Lung (tissue), 12 donors: ENCODE data around the gene GCNT1. TPM values are rescaled to one million over a fixed set of nuclear protein-coding genes. Genes with fewer than 3 reads are reported as not detected.
"Not testable (repeated sequence)": the region's sequence is repeated elsewhere in the genome, so short reads cannot be mapped to it uniquely, and the experiment has no call there.

Experiments used
- ATAC-seq: fragments of 200-7000 bp; cut with Tn5 transposase; one replicate; pipeline ENCODE4 v1.9.1; 2020; ENCODE audit warnings: moderate number of reproducible peaks; ENCODE audit not compliant: insufficient read depth, low FRiP score
- DNase-seq, 3 donors: peaks; one replicate each; pipeline ENCODE4 v3.0.0-alpha.2; 2013 to 2017
- H3K27ac ChIP-seq, 2 donors: one replicate each; pipeline ENCODE4 v1.5.1; 2013; ENCODE audit warnings: mild to moderate bottlenecking in 2 of 2, moderate library complexity in 2 of 2, control low read depth in 1 of 2, inconsistent platforms in 1 of 2, low read depth in 1 of 2, low read length in 1 of 2
- H3K27me3 ChIP-seq, 3 donors: one replicate each; pipeline ENCODE4 v1.5.1; 2013; ENCODE audit warnings: low read length in 2 of 3; ENCODE audit not compliant: control insufficient read depth in 3 of 3, insufficient read depth in 3 of 3
- H3K36me3 ChIP-seq, 4 donors: one replicate each; pipeline ENCODE4 v1.5.1; 2013; ENCODE audit warnings: low read length in 4 of 4, mild to moderate bottlenecking in 1 of 4, moderate library complexity in 1 of 4; ENCODE audit not compliant: control insufficient read depth in 4 of 4, insufficient read depth in 4 of 4
- H3K4me1 ChIP-seq, 5 donors: one replicate each; pipeline ENCODE4 v1.5.1; 2013; ENCODE audit warnings: low read length in 5 of 5, mild to moderate bottlenecking in 2 of 5, moderate library complexity in 1 of 5; ENCODE audit not compliant: control insufficient read depth in 5 of 5, insufficient read depth in 5 of 5
- H3K4me3 ChIP-seq: one replicate; pipeline ENCODE4 v1.5.1; 2013; ENCODE audit warnings: mild to moderate bottlenecking, control low read depth, moderate library complexity
- H3K9ac ChIP-seq, 2 donors: one replicate each; pipeline ENCODE4 v1.5.1; 2013; ENCODE audit warnings: low read length in 2 of 2, control low read depth in 1 of 2; ENCODE audit not compliant: insufficient read depth in 1 of 2
- H3K9me3 ChIP-seq, 4 donors: one replicate each; pipeline ENCODE4 v1.5.1; 2013; ENCODE audit warnings: low read length in 3 of 4, mild to moderate bottlenecking in 1 of 4, moderate library complexity in 1 of 4; ENCODE audit not compliant: control insufficient read depth in 4 of 4, insufficient read depth in 3 of 4
- CTCF ChIP-seq: IDR thresholded peaks from 2 replicates; pipeline ENCODE4 v1.5.1; 2012; ENCODE audit warnings: mild to moderate bottlenecking; ENCODE audit errors: control extremely low read depth, extremely low read depth
- WGBS, 2 donors: extraction: QIAGEN DNeasy Blood & Tissue Kit; methylation state at CpG; one replicate each; pipeline ENCODE4 v1.1.7; 2013; 5-methylcytosine and 5-hydroxymethylcytosine counted together
- polyA plus RNA-seq, 2 donors: library from polyadenylated mRNA; stranded (reverse); fragments of 200-250 nt; gene quantifications; one replicate each; pipeline ENCODE4 v1.2.1, GENCODE V29; 2013
- total RNA-seq, 2 donors: library from RNA; depleted of rRNA in 1 of 2; stranded (reverse); fragments of >200 nt in 1 of 2; gene quantifications; one replicate each; pipeline ENCODE4 v1.2.1, GENCODE V29; 2014 to 2021
- donor health status: control.
- donor health status: control.
- donor health status: Bipolar disorder and iron deficiency.
- donor health status: healthy.
- donor health status: DM: yes; HTN: yes; CAD: no.

Gene GCNT1
- total and polyA plus RNA-seq, 4 donors: 1.5 to 14.7 (median 7.5) TPM

DNA sequence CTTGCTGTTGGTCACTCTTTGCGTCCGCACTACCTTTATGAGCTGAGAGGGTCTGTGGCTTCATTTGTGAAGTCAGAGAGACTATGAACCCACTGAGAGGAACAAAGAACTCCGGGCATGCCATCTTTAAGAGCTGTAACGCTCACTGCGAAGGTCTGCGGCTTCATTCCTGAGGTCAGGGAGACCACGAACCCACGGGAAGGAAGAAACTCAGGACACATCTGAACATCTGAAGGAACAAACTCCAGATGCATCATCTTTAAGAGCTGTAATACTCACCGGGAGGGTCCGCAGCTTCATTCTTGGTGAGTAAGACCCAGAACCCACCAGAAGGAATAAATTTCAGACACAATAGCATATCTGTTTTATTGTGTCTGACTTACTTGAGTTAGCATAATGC is 19.2 kb downstream of the GCNT1 start:
- H3K4me3 ChIP-seq: no peak overlapping the region
- H3K9ac ChIP-seq: no peak overlapping the region
- TF ChIP-seq CTCF: no peak
- peaks cover 0 to 2% (median 0%) of the 10 kb centered on the region in 4 donors for H3K9me3 ChIP-seq
- no peaks in the 10 kb centered on the region for H3K4me1 ChIP-seq
- no peaks in the 10 kb centered on the region for H3K36me3 ChIP-seq
- no peak overlapping the region for H3K27ac ChIP-seq
- DNase-seq: no peak
- H3K27me3 ChIP-seq: no peaks in the 10 kb centered on the region
- no peak for ATAC-seq
- WGBS, 2 donors: 49 to 82% methylated on average over 10 of the region's 10 CpGs

- WGBS, 2 donors: 96 to 100% methylated on average over 1 of the region's 2 CpGs
- not testable (repeated sequence) for H3K27ac ChIP-seq, ATAC-seq, H3K27me3 ChIP-seq, H3K4me3 ChIP-seq, H3K4me1 ChIP-seq, H3K36me3 ChIP-seq, H3K9ac ChIP-seq, DNase-seq, H3K9me3 ChIP-seq
Observed at GRCh38 chr9:76479337-76479736, 20.4 kb downstream of the GCNT1 start.

DNA sequence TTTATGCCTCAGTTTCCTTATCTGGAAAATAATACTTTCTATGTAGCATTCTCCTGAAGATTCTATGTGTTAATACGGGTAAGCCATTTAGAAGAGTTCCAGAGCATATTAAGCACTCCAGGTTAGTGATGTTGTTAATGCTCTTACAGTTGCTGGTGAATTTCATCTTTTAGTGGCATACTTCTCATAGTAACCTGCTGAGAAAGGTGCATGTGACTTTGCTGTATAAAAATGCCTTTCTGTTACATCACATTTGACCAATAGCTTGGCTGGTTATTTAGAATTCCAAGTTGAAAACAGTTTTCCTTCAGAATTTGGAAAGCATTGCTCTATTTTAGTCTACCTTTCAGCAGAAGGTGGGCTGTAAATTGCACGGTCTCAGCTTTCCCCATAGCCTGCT is 27.2 kb downstream of the GCNT1 start:
- Histone ChIP-seq H3K36me3 (no peaks in the 10 kb centered on the region), H3K9me3 (no peaks in the 10 kb centered on the region), H3K27me3 (no peaks in the 10 kb centered on the region), H3K27ac (no peak overlapping the region), H3K4me1 (peaks cover 0 to 3% (median 0%) of the 10 kb centered on the region in 5 donors), H3K9ac (no peak overlapping the region), H3K4me3 (no peak overlapping the region)
- ATAC-seq (no peak), DNase-seq (no peak)
- no peak for TF ChIP-seq CTCF
- 85 to 86% methylated on average over 2 of the region's 2 CpGs for WGBS, 2 donors

DNA sequence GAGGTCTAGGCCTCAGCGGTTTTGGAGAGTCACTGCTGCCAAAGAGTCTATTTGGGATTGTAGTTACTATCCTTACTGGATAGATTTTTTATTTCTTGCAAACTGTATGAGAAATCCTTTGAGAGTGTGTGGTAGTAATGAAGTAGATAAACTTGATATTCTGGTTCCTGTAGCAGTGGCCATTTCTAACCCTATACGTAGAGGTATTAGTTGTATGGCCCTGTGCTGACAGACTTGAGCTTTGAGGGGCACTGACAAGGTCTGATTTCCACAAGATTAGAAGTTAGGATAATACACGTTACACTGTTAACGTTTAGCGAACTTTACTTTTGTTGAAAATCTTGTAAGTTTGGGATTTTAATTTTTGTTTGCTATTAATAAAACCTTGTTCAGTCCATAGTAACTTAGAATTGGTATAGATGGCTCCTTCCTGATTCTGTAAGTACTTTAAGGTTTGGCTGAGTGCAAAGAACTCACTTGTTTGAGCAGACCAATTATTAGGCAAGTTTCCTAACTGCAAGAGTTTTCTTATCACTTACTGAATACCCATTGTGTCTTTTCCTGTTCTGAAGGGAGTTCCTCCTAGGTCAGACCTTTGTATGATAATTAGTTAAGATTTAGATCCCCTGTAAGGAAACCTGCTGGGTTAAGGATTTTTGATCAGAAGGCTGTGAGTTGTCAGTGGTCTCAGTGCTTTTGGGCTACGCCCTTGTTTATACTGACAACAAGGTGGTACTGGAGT is 31.4 kb downstream of the GCNT1 start:
- H3K27me3 ChIP-seq: no peaks in the 10 kb centered on the region
- H3K9me3 ChIP-seq: no peaks in the 10 kb centered on the region
- H3K9ac ChIP-seq: no peak overlapping the region
- TF ChIP-seq CTCF: no peak
- no peaks in the 10 kb centered on the region for H3K36me3 ChIP-seq
- DNase-seq (peak in 1 of 3 donors; percentile 6), ATAC-seq (no peak)
- no peak overlapping the region for H3K4me3 ChIP-seq
- peaks cover 0 to 3% (median 0%) of the 10 kb centered on the region in 5 donors for H3K4me1 ChIP-seq
- WGBS, 2 donors: 62 to 69% methylated on average over 6 of the region's 6 CpGs
- peak overlapping the region in 1 of 2 donors; percentile 7 for H3K27ac ChIP-seq

DNA sequence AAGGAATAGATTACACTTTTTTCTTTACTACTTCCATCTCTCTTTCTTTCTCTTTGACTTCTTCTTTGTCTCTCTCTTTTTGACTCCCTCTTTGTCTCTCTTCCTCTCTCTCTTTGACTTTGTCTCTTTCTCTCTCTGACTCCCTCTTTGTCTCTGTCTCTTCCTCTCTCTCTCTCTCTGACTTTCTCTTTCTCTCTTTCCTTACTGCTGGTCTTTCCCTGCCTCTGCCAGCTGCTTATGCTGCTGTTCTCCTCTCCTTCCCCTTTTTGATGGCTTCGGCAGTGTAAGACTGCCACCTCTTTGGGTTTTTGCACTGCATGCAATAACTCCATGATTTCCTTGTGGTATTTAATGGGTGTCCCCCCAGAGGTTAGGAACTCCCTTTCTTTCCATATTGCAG is 32.1 kb downstream of the GCNT1 start:
- not testable (repeated sequence) for H3K36me3 ChIP-seq, H3K27ac ChIP-seq
- 24 to 67% methylated on average over 1 of the region's 1 CpG for WGBS, 2 donors

GRCh38 chr9:76493496-76493895 is 34.5 kb downstream of the GCNT1 start:
- not testable (repeated sequence) for H3K4me1 ChIP-seq, H3K36me3 ChIP-seq, H3K27ac ChIP-seq, H3K27me3 ChIP-seq, DNase-seq, H3K9me3 ChIP-seq, ATAC-seq, H3K9ac ChIP-seq, H3K4me3 ChIP-seq
- WGBS, 2 donors: 100% methylated on average over 1 of the region's 1 CpG

More for the DNA sequence above, 32.1 kb downstream of the GCNT1 start:
- not testable (repeated sequence) for DNase-seq, H3K27me3 ChIP-seq, H3K4me3 ChIP-seq, H3K4me1 ChIP-seq, H3K9me3 ChIP-seq, H3K9ac ChIP-seq, ATAC-seq
